Muscle of arm (tissue), 12 donors: ENCODE results near the gene PRXL2A. TPM values are rescaled to one million over a fixed set of nuclear protein-coding genes. Genes with fewer than 3 reads are reported as not detected.
A peak's percentile ranks its signal among the peaks of the same experiment; 100 is the strongest.

ENCODE experiments used
- DNase-seq: peaks from one replicate; pipeline ENCODE4 v3.0.0-alpha.2; 2013
- polyA plus RNA-seq, 12 donors: library from polyadenylated mRNA; unstranded; fragments of 120-200 nt; gene quantifications; one replicate each; pipeline ENCODE4 v1.2.1, GENCODE V29; 2013; ENCODE audit not compliant: insufficient read length in 12 of 12

PRXL2A gene
- polyA plus RNA-seq, 12 donors, result 73.4 to 838 (median 87.9) TPM

- no peak for DNase-seq
Observed at GRCh38 chr10:80442879-80443278, 34.5 kb downstream of the PRXL2A start.

- no peak for DNase-seq
Observed at GRCh38 chr10:80443531-80443974, 35.2 kb downstream of the PRXL2A start.

DNA sequence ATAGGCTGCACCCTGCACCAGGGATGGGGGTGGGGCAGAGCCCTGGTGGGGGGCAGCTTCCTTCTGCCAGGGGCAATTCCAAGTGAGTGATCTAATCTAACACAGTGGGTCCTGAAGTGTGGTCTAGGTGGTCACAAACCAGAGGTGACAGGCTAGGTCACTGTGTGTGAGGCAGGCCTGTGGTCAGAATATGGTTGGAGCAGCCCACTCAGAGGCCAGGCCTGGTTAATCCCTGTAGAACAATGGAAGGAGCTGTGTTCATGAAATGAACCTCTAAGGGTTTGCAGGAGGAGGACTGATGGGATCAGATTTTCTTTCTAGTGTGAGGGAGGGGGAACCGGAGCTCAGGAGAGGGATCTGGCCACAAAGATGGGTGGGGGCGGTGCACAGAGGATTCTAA lies 35.8 kb downstream of the PRXL2A start:
- no peak for DNase-seq

GRCh38 chr10:80444646-80445319 lies 36.4 kb downstream of the PRXL2A start:
- no peak for DNase-seq

GRCh38 chr10:80447436-80448190 lies 39.3 kb downstream of the PRXL2A start:
- no peak for DNase-seq

DNA sequence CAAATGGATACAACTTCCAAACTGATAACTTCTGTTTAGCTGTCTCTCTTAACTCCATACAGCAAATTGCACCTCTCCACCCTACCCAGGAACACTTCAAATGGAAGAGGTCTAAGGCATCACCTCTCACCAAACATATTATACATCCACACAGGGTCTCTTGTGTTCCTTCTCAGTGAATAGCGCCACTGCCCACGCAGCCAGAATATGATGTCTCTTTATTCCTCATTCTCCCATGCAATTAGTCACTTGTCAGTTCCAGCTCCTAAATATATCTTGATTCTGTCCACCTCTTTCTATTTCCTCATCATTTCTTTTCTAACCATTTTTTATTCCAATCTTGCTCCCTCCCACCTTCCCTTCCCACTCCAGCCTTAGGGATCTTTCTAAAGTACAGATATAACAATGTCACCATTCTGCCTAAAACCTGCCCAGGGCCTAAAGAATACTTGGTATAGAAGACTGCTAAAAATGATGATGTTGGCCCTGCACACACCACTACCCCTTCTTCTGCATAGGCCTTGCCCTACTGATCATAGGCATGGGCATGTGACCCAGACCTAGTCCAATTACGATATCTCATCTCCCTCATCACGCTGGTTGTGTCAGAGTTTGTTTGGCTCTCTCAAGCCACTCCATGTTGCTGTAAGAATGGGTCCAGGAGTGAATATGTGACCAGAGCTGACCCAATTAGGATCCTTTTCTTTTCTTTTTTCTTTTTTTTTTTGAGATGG lies 40.0 kb downstream of the PRXL2A start:
- DNase-seq, result no peak

GRCh38 chr10:80449520-80449919 lies 41.2 kb downstream of the PRXL2A start:
- no peak for DNase-seq

- no peak for DNase-seq
Observed at GRCh38 chr10:80451132-80451531, 42.8 kb downstream of the PRXL2A start.

DNA sequence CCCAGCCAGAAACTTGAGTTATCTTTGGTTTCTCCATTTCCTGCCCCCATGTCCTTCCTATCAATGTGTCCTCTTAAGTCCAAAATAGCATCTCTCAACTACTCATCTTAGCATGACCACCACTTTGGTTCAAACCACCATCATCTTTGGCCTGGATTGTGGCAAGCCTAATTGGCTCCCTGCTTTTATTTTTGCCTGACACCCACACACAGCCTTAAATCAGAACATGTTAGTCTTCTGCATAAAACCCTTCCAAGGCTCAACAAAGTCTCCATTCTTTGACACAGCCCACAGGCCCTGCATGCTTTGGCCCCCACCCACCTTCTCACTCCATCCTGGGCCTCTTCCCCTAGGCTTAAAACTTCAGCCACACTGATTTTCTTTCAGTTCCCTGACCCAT lies 43.7 kb downstream of the PRXL2A start:
- no peak for DNase-seq

- DNase-seq, result no peak
Observed at GRCh38 chr10:80452640-80453039, 44.3 kb downstream of the PRXL2A start.

- DNase-seq, result no peak
Observed at GRCh38 chr10:80453056-80453841, 44.9 kb downstream of the PRXL2A start.

- peak; percentile 63 for DNase-seq
Observed at GRCh38 chr10:80453842-80454512, 45.6 kb downstream of the PRXL2A start, which contains the start of gene TSPAN14. Gene TSPAN14 (plus strand): TSS chr10:80454310. CDS start chr10:80489234, 34,924 bp downstream.

GRCh38 chr10:80454513-80455460 lies 46.4 kb downstream of the PRXL2A start:
- DNase-seq, result peak; percentile 43

- DNase-seq, result no peak
Observed at GRCh38 chr10:80455461-80456349, 47.4 kb downstream of the PRXL2A start.

DNA sequence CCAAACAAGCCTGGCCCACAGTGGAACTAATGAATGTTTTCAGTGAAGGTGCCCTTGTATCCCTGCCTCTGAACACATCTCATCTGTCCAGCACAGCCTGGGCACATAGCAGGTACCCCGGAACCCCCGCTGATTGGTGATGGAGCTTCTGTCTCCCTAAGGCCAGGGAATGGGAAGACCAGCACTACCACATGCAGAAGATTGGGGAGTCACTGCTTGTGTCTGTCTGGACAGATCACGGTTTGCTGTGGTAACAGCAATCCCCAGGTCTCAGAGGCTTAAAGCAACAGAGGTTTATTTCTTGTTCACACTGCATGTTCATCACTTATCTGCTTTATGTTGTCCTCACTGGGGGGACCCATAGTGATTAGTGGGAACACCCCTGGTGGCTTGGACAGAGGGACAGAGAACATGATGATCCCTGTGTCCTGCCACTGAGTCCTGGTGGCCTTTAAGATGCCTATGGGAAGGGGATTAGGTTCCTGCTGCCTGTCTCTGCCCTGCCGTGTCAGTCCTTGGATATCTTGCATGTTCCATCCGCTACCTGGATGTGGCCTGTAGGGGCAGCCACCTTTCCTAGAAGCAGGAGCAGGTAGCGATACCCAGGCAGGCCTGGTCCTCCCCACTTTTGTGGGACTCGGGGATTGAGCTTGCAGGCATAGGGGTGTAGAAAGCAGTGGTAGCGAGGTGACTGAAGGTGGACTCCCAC lies 49.4 kb downstream of the PRXL2A start:
- no peak for DNase-seq

GRCh38 chr10:80458263-80458625 lies 49.9 kb downstream of the PRXL2A start:
- DNase-seq, result no peak

- DNase-seq, result no peak
Observed at GRCh38 chr10:80458638-80459037, 50.3 kb downstream of the PRXL2A start.
